Measurements from ENCODE around the gene ATAD3A. TPM values are rescaled to one million over a fixed set of nuclear protein-coding genes. Genes with fewer than 3 reads are reported as not detected.

ATAD3A gene
- total RNA-seq, 1 experiment from 2014 or later: 46.2 TPM

DNA sequence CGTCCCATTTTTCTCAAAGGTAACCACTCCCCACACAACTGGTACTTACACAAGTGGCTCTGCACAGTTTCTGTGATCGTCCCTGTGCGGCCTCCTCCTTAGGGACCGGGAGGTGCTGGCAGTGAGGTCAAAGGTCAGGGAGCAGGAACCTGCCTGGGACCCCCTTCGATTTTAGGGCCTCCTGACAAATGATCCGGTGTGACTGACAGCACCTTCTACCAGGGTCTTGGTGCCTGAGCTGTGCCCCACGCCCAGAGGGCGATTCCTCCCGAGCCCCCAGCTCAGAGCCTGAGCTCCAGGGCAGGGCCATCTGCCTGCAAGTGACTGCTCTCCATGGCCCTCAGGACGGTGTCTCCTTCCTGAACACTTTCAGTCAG is 40.3 kb downstream of the ATAD3A start:
- H3K4me1 Mint-ChIP-seq (ENCODE audit: low read depth, unreplicated experiment): no peaks in the 10 kb centered on the region
- no peak overlapping the region for H3K4me3 Mint-ChIP-seq (ENCODE audit: low read depth, unreplicated experiment)
- peaks cover 28% of the 10 kb centered on the region for H3K36me3 Mint-ChIP-seq (ENCODE audit: insufficient read depth, unreplicated experiment)
- H3K27me3 Mint-ChIP-seq (ENCODE audit: unreplicated experiment): no peaks in the 10 kb centered on the region
- no peak for DNase-seq
- intact Hi-C loops (cut with micrococcal nuclease; ENCODE audit: unreplicated experiment): no loop called here
- TF ChIP-seq, protein P1, sequence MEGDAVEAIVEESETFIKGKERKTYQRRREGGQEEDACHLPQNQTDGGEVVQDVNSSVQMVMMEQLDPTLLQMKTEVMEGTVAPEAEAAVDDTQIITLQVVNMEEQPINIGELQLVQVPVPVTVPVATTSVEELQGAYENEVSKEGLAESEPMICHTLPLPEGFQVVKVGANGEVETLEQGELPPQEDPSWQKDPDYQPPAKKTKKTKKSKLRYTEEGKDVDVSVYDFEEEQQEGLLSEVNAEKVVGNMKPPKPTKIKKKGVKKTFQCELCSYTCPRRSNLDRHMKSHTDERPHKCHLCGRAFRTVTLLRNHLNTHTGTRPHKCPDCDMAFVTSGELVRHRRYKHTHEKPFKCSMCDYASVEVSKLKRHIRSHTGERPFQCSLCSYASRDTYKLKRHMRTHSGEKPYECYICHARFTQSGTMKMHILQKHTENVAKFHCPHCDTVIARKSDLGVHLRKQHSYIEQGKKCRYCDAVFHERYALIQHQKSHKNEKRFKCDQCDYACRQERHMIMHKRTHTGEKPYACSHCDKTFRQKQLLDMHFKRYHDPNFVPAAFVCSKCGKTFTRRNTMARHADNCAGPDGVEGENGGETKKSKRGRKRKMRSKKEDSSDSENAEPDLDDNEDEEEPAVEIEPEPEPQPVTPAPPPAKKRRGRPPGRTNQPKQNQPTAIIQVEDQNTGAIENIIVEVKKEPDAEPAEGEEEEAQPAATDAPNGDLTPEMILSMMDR (IDR thresholded peaks at IDR 0.05; ENCODE audit: unreplicated experiment): no peak
- CTCF ChIA-PET: no interaction called here
- no peaks in the 10 kb centered on the region for H3K9me3 Mint-ChIP-seq (ENCODE audit: low read depth, unreplicated experiment)
- no TSS peak for BruUV-seq (replicated peaks)
- H3K27ac Mint-ChIP-seq (ENCODE audit: unreplicated experiment): no peak overlapping the region

DNA sequence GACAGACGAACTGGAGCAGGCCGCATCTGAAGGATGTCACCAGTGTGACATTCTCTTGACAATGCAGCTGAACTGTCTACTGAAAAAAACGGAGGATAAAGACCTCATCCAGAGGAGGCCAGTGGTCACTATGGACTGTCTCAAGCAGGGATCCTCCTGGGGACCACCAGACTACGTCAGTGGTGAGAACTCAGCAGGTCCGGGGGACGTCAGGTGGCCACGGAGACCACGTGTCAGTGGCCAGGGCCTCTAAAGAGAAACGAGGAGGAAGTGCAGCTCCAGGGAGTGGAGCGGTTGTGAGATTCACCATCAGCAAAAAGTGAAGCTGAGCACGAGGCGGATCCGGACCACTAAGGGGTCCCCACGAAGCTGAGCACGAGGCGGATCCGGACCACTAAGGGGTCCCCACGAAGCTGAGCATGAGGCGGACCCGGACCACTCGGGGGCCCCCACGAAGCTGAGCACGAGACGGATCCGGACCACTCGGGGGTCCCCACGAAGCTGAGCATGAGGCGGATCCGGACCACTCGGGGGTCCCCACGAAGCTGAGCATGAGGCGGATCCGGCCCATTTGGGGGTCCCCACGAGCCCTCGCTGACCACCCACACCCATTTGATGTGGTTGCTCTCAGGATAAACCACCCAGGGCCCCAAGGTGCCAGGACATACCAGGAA is 42.0 kb downstream of the ATAD3A start:
- H3K36me3 Mint-ChIP-seq (ENCODE audit: insufficient read depth, unreplicated experiment): peaks cover 23% of the 10 kb centered on the region

DNA sequence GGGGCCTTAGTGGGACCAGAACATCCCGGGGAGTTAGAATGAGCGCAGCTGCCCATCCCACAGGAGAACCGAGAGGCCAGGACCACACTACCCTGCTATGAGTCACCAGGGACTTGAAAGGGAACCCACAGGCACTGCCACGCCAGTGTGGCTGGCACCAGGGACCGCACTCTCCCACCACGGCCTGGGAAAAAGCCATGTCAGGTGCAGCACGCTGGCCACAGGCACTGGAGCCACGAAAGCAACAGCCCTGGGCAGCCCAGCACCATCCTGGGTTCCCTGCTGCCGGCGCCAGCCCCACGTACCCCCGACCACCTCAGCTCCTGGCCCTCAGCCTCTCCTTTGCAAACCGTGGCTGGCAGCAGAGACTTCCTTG is 42.6 kb downstream of the ATAD3A start:
- Mint-ChIP-seq H3K4me3 (ENCODE audit: low read depth, unreplicated experiment) (no peak overlapping the region), H3K27ac (ENCODE audit: unreplicated experiment) (no peak overlapping the region), H3K9me3 (ENCODE audit: low read depth, unreplicated experiment) (no peaks in the 10 kb centered on the region), H3K4me1 (ENCODE audit: low read depth, unreplicated experiment) (no peaks in the 10 kb centered on the region), H3K27me3 (ENCODE audit: unreplicated experiment) (no peaks in the 10 kb centered on the region), H3K36me3 (ENCODE audit: insufficient read depth, unreplicated experiment) (peaks cover 23% of the 10 kb centered on the region)
- TF ChIP-seq, protein P1 (IDR thresholded peaks at IDR 0.05; ENCODE audit: unreplicated experiment): no peak
- CTCF ChIA-PET: no interaction called here
- no TSS peak for BruUV-seq (replicated peaks)
- DNase-seq: no peak
- intact Hi-C loops (cut with micrococcal nuclease; ENCODE audit: unreplicated experiment): no loop called here

More for the DNA sequence above, 42.0 kb downstream of the ATAD3A start:
- H3K4me3 Mint-ChIP-seq (ENCODE audit: low read depth, unreplicated experiment): no peak overlapping the region
- no peaks in the 10 kb centered on the region for H3K27me3 Mint-ChIP-seq (ENCODE audit: unreplicated experiment)
- no TSS peak for BruUV-seq (replicated peaks)
- H3K9me3 Mint-ChIP-seq (ENCODE audit: low read depth, unreplicated experiment): no peaks in the 10 kb centered on the region
- TF ChIP-seq, protein P1 (IDR thresholded peaks at IDR 0.05; ENCODE audit: unreplicated experiment): no peak
- no peaks in the 10 kb centered on the region for H3K4me1 Mint-ChIP-seq (ENCODE audit: low read depth, unreplicated experiment)
- H3K27ac Mint-ChIP-seq (ENCODE audit: unreplicated experiment): no peak overlapping the region
- CTCF ChIA-PET: no interaction called here
- no peak for DNase-seq
- intact Hi-C loops (cut with micrococcal nuclease; ENCODE audit: unreplicated experiment): no loop called here

DNA sequence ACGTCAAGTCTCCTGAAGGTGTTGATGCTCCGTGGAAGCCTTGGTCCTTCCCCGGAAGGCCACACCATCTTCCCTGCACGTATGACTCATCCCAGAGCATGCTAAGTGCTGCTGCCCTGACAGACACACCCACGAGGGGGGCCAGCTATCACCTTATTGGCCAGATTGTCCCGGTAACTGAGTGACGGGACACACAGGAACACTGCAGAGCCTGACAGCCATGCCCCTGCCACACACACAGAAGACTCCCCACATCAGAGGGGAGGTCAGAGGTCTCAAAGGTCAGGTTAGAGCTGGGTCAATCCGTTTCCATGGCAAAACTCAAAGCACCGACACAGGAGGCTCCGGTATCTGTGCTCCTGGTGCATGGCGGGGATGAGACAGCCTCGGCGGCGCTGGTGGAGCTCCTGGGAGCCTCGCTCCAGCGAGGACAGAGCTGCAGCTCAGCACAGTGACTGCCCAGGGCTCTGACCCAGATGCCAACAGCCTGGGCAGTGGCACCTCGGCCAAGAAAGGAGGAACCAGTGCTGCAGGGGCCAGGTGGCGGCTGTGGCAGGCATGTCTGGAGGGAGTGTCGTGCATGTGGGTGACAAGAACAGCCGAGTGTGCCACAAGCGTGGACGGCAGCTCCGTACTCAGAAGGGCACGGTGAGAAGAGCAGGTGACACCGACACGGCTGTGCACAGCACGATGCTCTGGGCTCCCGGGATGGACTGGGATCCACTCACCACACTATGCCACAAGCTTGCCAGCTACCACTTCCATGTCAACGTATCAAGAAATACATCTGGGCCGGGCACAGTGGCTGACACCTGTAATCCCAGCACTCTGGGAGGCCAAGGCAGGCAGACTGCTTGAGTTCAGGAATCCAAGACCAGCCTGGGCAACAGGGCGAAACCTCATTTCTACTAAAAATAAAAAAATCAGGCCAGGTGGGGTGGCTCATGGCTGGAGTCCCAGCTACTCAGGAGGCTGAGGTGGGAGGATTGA is 43.3 kb downstream of the ATAD3A start:
- no peaks in the 10 kb centered on the region for H3K27me3 Mint-ChIP-seq (ENCODE audit: unreplicated experiment)
- no peak for DNase-seq
- no peaks in the 10 kb centered on the region for H3K9me3 Mint-ChIP-seq (ENCODE audit: low read depth, unreplicated experiment)
- no peak overlapping the region for H3K27ac Mint-ChIP-seq (ENCODE audit: unreplicated experiment)
- no peaks in the 10 kb centered on the region for H3K4me1 Mint-ChIP-seq (ENCODE audit: low read depth, unreplicated experiment)
- no TSS peak for BruUV-seq (replicated peaks)
- H3K36me3 Mint-ChIP-seq (ENCODE audit: insufficient read depth, unreplicated experiment): peaks cover 23% of the 10 kb centered on the region
- intact Hi-C loops (cut with micrococcal nuclease; ENCODE audit: unreplicated experiment): no loop called here
- CTCF ChIA-PET: no interaction called here
- TF ChIP-seq, protein P1 (IDR thresholded peaks at IDR 0.05; ENCODE audit: unreplicated experiment): no peak
- no peak overlapping the region for H3K4me3 Mint-ChIP-seq (ENCODE audit: low read depth, unreplicated experiment)
